ENCODE data around the gene ANKRD55.

DNA sequence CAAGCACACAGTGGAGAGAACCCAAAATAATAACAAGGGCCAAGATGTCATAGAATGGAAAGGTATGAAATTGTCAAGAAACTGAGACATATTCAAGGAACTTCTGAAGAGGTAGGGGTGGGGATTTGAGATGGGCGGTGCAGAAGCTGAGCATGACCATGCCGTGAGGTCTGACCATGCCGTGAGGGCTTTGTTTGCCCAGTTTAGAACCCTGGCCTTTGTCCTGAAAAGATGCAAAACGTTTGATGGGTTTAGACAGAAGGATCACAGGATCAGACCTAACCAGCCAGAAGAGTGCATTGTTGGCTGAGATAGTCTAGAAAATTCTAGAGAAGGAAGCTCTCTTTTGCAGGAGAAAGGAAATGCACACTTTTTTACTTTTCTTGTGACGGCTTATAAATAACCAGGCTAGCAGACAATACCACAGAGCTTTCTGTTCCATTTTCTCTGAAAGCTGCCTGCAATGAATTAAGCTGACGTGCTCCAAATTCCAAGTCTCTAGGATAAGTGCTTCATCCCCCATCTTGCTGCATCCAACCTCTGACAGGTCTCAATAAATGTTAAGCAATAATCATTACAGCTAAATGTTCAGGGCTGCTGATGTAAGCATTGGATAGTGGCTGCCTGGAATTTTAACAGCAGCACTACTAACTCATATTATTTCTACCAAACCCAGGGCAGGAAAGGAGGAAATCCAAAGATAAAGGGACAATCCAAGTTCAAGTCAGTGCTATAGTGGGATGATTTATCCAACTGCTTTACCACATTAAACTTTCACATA, 127.4 kb downstream of the ANKRD55 start:
- no peak for TF ChIP-seq EZH2 (optimal IDR thresholded peaks at IDR 0.05; ENCODE audit: low read depth, low read length)
- TF ChIP-seq, protein P1, sequence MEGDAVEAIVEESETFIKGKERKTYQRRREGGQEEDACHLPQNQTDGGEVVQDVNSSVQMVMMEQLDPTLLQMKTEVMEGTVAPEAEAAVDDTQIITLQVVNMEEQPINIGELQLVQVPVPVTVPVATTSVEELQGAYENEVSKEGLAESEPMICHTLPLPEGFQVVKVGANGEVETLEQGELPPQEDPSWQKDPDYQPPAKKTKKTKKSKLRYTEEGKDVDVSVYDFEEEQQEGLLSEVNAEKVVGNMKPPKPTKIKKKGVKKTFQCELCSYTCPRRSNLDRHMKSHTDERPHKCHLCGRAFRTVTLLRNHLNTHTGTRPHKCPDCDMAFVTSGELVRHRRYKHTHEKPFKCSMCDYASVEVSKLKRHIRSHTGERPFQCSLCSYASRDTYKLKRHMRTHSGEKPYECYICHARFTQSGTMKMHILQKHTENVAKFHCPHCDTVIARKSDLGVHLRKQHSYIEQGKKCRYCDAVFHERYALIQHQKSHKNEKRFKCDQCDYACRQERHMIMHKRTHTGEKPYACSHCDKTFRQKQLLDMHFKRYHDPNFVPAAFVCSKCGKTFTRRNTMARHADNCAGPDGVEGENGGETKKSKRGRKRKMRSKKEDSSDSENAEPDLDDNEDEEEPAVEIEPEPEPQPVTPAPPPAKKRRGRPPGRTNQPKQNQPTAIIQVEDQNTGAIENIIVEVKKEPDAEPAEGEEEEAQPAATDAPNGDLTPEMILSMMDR (IDR thresholded peaks at IDR 0.05; ENCODE audit: low read length), result no peak
